K562 (cell line): ENCODE data around the gene ZFYVE1. TPM values are rescaled to one million over a fixed set of nuclear protein-coding genes. Genes with fewer than 3 reads are reported as not detected.
A peak's percentile ranks its signal among the peaks of the same experiment; 100 is the strongest.

ENCODE experiments used
- ATAC-seq: fragments of 200-7000 bp; cut with Tn5 transposase; 3 replicates; pipeline ENCODE4 v1.9.1; 2020; ENCODE audit warnings: moderate library complexity
- BruUV-seq: library from RNA; stranded (reverse); fragments of 400-500 nt; replicated peaks from 2 replicates; lab custom pipeline; 2021; lab: Mats Ljungman, UMichigan
- CTCF ChIA-PET: fragments of 300-600 bp; formaldehyde crosslinking; extraction: SDS; loops from one replicate; lab custom pipeline; 2021; ENCODE audit warnings: low intra/inter-chr PET ratio; lab: Yijun Ruan, JAX
- POLR2A ChIA-PET: fragments of 300-600, 350-650 bp; sonication (Branson Sonifier 250); formaldehyde crosslinking; extraction: SDS; loops from one replicate; lab custom pipeline; 2021; ENCODE audit warnings: antibody characterized with exemption, inconsistent platforms; lab: Yijun Ruan, JAX
- DNase-seq, 4 experiments: peaks; one replicate each; pipeline versions ENCODE4 v3.0.0 to v3.0.0-alpha.2; 2011 to 2018; ENCODE audit warnings: low spot score in 3 of 4, mixed read lengths in 3 of 4; ENCODE audit errors: extremely low read depth in 1 of 4
- FAIRE-seq: peaks from 2 replicates; lab custom pipeline; 2011; peaks lifted over from hg19 to GRCh38; lab: Jason Lieb, UNC
- H2AFZ ChIP-seq: 2 replicates; pipeline ENCODE4 v1.6.0; 2011; ENCODE audit warnings: low read depth, low read length, control low read depth, inconsistent platforms
- H3K27ac ChIP-seq: fragments of 200-600 bp; 3 replicates; pipeline ENCODE4 v1.8.0; 2011; ENCODE audit warnings: low read depth, mild to moderate bottlenecking, control low read depth, inconsistent platforms, low read length, moderate library complexity, mixed read lengths; ENCODE audit errors: extremely low read depth
- H3K27me3 ChIP-seq, 2 experiments: fragments of 300-600 bp in 1 of 2; 2 replicates in 1 of 2; 3 replicates in 1 of 2; pipeline versions ENCODE4 v1.6.0 to v1.8.0; 2011; ENCODE audit warnings: inconsistent platforms in 2 of 2, low read length in 2 of 2, mild to moderate bottlenecking in 1 of 2, mixed read lengths in 1 of 2, moderate library complexity in 1 of 2; ENCODE audit not compliant: control insufficient read depth in 2 of 2, insufficient read depth in 2 of 2
- H3K36me3 ChIP-seq: fragments of 300-600 bp; 3 replicates; pipeline ENCODE4 v1.8.0; 2011; ENCODE audit warnings: mild to moderate bottlenecking, low read length, inconsistent platforms; ENCODE audit not compliant: control insufficient read depth, insufficient read depth
- H3K4me1 ChIP-seq, 2 experiments: fragments of 200-600 bp in 1 of 2; replicated peaks in 1 of 2; 2 replicates in 1 of 2; 3 replicates in 1 of 2; pipeline versions ENCODE4 v1.5.1 to v1.8.0; 2011; ENCODE audit warnings: inconsistent platforms in 2 of 2, low read length in 2 of 2, mild to moderate bottlenecking in 1 of 2, mixed read lengths in 1 of 2, moderate library complexity in 1 of 2; ENCODE audit not compliant: control insufficient read depth in 2 of 2, insufficient read depth in 2 of 2
- H3K4me2 ChIP-seq: 2 replicates; pipeline ENCODE4 v1.6.1; 2011; ENCODE audit warnings: low read length, control low read depth, inconsistent platforms, mixed read lengths; ENCODE audit not compliant: insufficient read depth
- H3K4me3 ChIP-seq: fragments of 200-600 bp; sonication (generic), shearing (Covaris generic); 2 replicates; pipeline ENCODE4 v1.5.1; 2016; ENCODE audit warnings: control low read depth, inconsistent platforms
- H3K79me2 ChIP-seq: fragments of 200-600 bp; 3 replicates; pipeline ENCODE4 v1.8.0; 2011; ENCODE audit warnings: low read length, inconsistent platforms; ENCODE audit not compliant: control insufficient read depth, insufficient read depth
- H3K9ac ChIP-seq, 2 experiments: 2 replicates each; pipeline versions ENCODE4 v1.6.0 to v1.6.1; 2011; ENCODE audit warnings: low read depth in 2 of 2, low read length in 2 of 2, control low read depth in 1 of 2, inconsistent platforms in 1 of 2, mild to moderate bottlenecking in 1 of 2, mixed read lengths in 1 of 2; ENCODE audit not compliant: insufficient read depth in 1 of 2
- H3K9me1 ChIP-seq: one replicate; pipeline ENCODE4 v1.6.0; 2011; ENCODE audit warnings: inconsistent platforms, mild to moderate bottlenecking, low read length, moderate library complexity; ENCODE audit not compliant: control insufficient read depth, insufficient read depth
- H3K9me3 ChIP-seq: replicated peaks from 2 replicates; pipeline ENCODE4 v1.5.1; 2011; ENCODE audit warnings: low read depth, low read length, inconsistent platforms; ENCODE audit not compliant: control insufficient read depth, insufficient read depth
- H4K20me1 ChIP-seq: replicated peaks from 2 replicates; pipeline ENCODE4 v1.6.1; 2011; ENCODE audit warnings: low read length, inconsistent platforms, mixed read lengths; ENCODE audit not compliant: control insufficient read depth, insufficient read depth
- CCNT2 ChIP-seq: IDR thresholded peaks from 2 replicates; pipeline ENCODE4 v1.6.1; 2011; ENCODE audit warnings: borderline replicate concordance, low read depth, mild to moderate bottlenecking, moderate library complexity, mixed read lengths, low read length; ENCODE audit not compliant: insufficient read length; ENCODE audit errors: extremely low read depth
- FOXJ2 ChIP-seq: fragments of 200-800 bp; sonication (Bioruptor generic); IDR thresholded peaks from 2 replicates; pipeline ENCODE4 v1.6.1; 2016; ENCODE audit warnings: missing genetic modification characterization, missing compliant biosample characterization
- GATAD2B ChIP-seq: fragments of 450-650 bp; IDR thresholded peaks from 2 replicates; pipeline ENCODE4 v1.6.1; 2017; ENCODE audit warnings: mild to moderate bottlenecking, borderline replicate concordance
- HMBOX1 ChIP-seq: sonication (generic); IDR thresholded peaks from 2 replicates; pipeline ENCODE4 v1.6.1; 2016
- KDM1A ChIP-seq, 2 experiments: fragments of 450-650 bp; IDR thresholded peaks; 2 replicates each; pipeline ENCODE4 v1.6.1; 2016; ENCODE audit warnings: mild to moderate bottlenecking in 2 of 2
- KDM5B ChIP-seq: fragments of 200-600 bp; sonication (generic); IDR thresholded peaks from 2 replicates; pipeline ENCODE4 v1.6.1; 2012; ENCODE audit warnings: low read depth, mild to moderate bottlenecking, moderate library complexity, low read length, control low read depth, inconsistent platforms; ENCODE audit not compliant: insufficient replicate concordance
- MTF1 ChIP-seq: fragments of 250-450 bp; sonication (Bioruptor Pico); IDR thresholded peaks from 2 replicates; pipeline ENCODE4 v1.9.0; 2021; ENCODE audit warnings: moderate library complexity, mild to moderate bottlenecking, inconsistent platforms, borderline replicate concordance
- NFIC ChIP-seq: fragments of 450-650 bp; IDR thresholded peaks from 2 replicates; pipeline ENCODE4 v1.6.1; 2017; ENCODE audit warnings: mild to moderate bottlenecking, inconsistent platforms
- NR1H2 ChIP-seq: sonication (generic); formaldehyde crosslinking; IDR thresholded peaks from 2 replicates; pipeline ENCODE4 v1.4.0; 2020; ENCODE audit warnings: mild to moderate bottlenecking, missing genetic modification reagents
- PHF20 ChIP-seq: fragments of 450-650 bp; IDR thresholded peaks from 2 replicates; pipeline ENCODE4 v1.6.1; 2018; ENCODE audit not compliant: partially characterized antibody
- POLR2A ChIP-seq: fragments of 450-650 bp; conservative IDR thresholded peaks from 2 replicates; pipeline ENCODE4 v1.6.1; 2016
- PTRF ChIP-seq: fragments of 450-650 bp; IDR thresholded peaks from 2 replicates; pipeline ENCODE4 v1.6.1; 2016; ENCODE audit warnings: mild to moderate bottlenecking, missing genetic modification characterization, missing compliant biosample characterization
- RBM25 ChIP-seq: fragments of 200-400 bp; formaldehyde crosslinking; IDR thresholded peaks from 2 replicates; pipeline ENCODE4 v1.6.1; 2018; ENCODE audit warnings: low read length, low read depth, moderate library complexity; ENCODE audit not compliant: severe bottlenecking
- STAT5B ChIP-seq: fragments of 250-450 bp; sonication (Bioruptor Pico); IDR thresholded peaks from 2 replicates; pipeline ENCODE4 v1.8.0; 2021; ENCODE audit warnings: mild to moderate bottlenecking, inconsistent platforms
- TCF7L2 ChIP-seq: fragments of 150-350 bp; IDR thresholded peaks from 2 replicates; pipeline ENCODE4 v1.6.1; 2016; ENCODE audit warnings: low read depth, mild to moderate bottlenecking, low read length, moderate library complexity
- whole genome bisulfite sequencing: fragments of 100-300 bp; shearing (Covaris generic); methylation state at CpG from one replicate; pipeline ENCODE4 v1.1.6; 2016; ENCODE audit warnings: low coverage, mixed read lengths; ENCODE audit not compliant: insufficient coverage; ENCODE audit errors: missing lambda C conversion rate; 5-methylcytosine and 5-hydroxymethylcytosine counted together
- in situ Hi-C: fragments of 300-500 bp; cut with MboI; formaldehyde crosslinking; loops from 4 replicates; pipeline ENCODE4 v1.15.0; 2018; ENCODE audit warnings: inconsistent platforms, mixed read lengths
- intact Hi-C: fragments of 100-400 bp; cut with micrococcal nuclease; formaldehyde crosslinking; loops from 2 replicates; pipeline ENCODE4 v1.14.2; 2022
- polyA plus RNA-seq, 8 experiments: library from polyadenylated mRNA; depleted of rRNA in 4 of 8; stranded (reverse) in 5 of 8; unstranded in 3 of 8; fragments of >200 nt; fragmentation: Nextera tagmentation in 2 of 8; fragmentation: Illumina TruSeq in 1 of 8; extraction: Ambion mirVana in 2 of 8; extraction: Trizol in 1 of 8; gene quantifications; 2 replicates each; pipeline versions ENCODE4 v1.2.1 to v1.2.3, GENCODE V29; 2011 to 2014; ENCODE audit warnings: inconsistent platforms in 1 of 8, missing spikeins in 1 of 8
- total RNA-seq, 7 experiments: library from RNA; depleted of rRNA in 6 of 7; stranded (reverse); fragments of >200 nt in 6 of 7; fragmentation: Illumina TruSeq in 2 of 7; extraction: Trizol in 2 of 7; gene quantifications; 2 replicates each; pipeline versions ENCODE4 v1.2.1 to v1.2.3, GENCODE V29; 2011 to 2021; ENCODE audit warnings: low replicate concordance in 1 of 7
- TF ChIP-seq, protein P1 (sequence below): sonication (generic); formaldehyde crosslinking; IDR thresholded peaks from 2 replicates; pipeline ENCODE4 v1.4.0; 2020; ENCODE audit warnings: mild to moderate bottlenecking, missing genetic modification reagents
- TF ChIP-seq, protein P2 (sequence below): fragments of 450-650 bp; conservative IDR thresholded peaks from 2 replicates; pipeline ENCODE4 v1.6.1; 2016; ENCODE audit warnings: missing genetic modification characterization, low read depth, mild to moderate bottlenecking, missing compliant biosample characterization, moderate library complexity
- TF ChIP-seq, protein P3 (sequence below): sonication (generic); formaldehyde crosslinking; IDR thresholded peaks from 2 replicates; pipeline ENCODE4 v1.8.0; 2022; ENCODE audit warnings: mild to moderate bottlenecking, missing genetic modification reagents

ZFYVE1 gene
- total and polyA plus RNA-seq, 9 of the 15 experiments (the other 6 are each of a cell fraction or from before 2014, with no cell fraction given) = 0.62 to 5.5 (median 3.4) TPM

- Histone ChIP-seq H3K9me1 (no peaks in the 10 kb centered on the region), H3K27ac (peak overlapping the region; percentile 98), H3K4me2 (peak overlapping the region; percentile 92), H3K36me3 (peaks cover 8% of the 10 kb centered on the region; the same call in 1 of the 3 replicates), H4K20me1 (no peaks in the 10 kb centered on the region), H2AFZ (peak overlapping the region; percentile 84), H3K4me3 (peak overlapping the region; percentile 90), H3K4me1 (peaks cover 21 to 49% of the 10 kb centered on the region in 2 experiments), H3K9me3 (no peaks in the 10 kb centered on the region), H3K9ac (peak overlapping the region; percentile 94 to 98), H3K27me3 (no peaks in the 10 kb centered on the region), H3K79me2 (peaks cover 47% of the 10 kb centered on the region)
- 1% methylated on average over 20 of the region's 33 CpGs for WGBS
- BruUV-seq = no TSS peak
- DNase-seq (peak in 2 of 4 experiments; percentile 93), ATAC-seq (peak; percentile 54), FAIRE-seq (no peak)
- POLR2A ChIA-PET = interaction anchor here (0.5 to 2.0 kb wide), 9 partner anchors 9 to 417 kb away, joined by 3 to 11 read pairs (median 4); partner anchors contain the start of gene ZFYVE1
- CTCF ChIA-PET = no interaction called here
- intact Hi-C loops = loop anchor here (10.0 kb wide), 1 partner anchor 539 kb away; no protein-coding TSS in a partner anchor
- in situ Hi-C loops = no loop called here
- no peak for TF ChIP-seq NR1H2
- TF ChIP-seq, protein P1, sequence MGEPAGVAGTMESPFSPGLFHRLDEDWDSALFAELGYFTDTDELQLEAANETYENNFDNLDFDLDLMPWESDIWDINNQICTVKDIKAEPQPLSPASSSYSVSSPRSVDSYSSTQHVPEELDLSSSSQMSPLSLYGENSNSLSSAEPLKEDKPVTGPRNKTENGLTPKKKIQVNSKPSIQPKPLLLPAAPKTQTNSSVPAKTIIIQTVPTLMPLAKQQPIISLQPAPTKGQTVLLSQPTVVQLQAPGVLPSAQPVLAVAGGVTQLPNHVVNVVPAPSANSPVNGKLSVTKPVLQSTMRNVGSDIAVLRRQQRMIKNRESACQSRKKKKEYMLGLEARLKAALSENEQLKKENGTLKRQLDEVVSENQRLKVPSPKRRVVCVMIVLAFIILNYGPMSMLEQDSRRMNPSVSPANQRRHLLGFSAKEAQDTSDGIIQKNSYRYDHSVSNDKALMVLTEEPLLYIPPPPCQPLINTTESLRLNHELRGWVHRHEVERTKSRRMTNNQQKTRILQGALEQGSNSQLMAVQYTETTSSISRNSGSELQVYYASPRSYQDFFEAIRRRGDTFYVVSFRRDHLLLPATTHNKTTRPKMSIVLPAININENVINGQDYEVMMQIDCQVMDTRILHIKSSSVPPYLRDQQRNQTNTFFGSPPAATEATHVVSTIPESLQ (CRISPR knock-in tag) = no peak
- TF ChIP-seq TCF7L2 = no peak
- TF ChIP-seq KDM5B = peak; percentile 63
- no peak for TF ChIP-seq HMBOX1
- TF ChIP-seq KDM1A (IDR thresholded peaks at IDR 0.05) = no peak
- TF ChIP-seq RBM25 = no peak
- TF ChIP-seq, protein P2, sequence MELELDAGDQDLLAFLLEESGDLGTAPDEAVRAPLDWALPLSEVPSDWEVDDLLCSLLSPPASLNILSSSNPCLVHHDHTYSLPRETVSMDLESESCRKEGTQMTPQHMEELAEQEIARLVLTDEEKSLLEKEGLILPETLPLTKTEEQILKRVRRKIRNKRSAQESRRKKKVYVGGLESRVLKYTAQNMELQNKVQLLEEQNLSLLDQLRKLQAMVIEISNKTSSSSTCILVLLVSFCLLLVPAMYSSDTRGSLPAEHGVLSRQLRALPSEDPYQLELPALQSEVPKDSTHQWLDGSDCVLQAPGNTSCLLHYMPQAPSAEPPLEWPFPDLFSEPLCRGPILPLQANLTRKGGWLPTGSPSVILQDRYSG (tag) = no peak
- TF ChIP-seq, protein P3, sequence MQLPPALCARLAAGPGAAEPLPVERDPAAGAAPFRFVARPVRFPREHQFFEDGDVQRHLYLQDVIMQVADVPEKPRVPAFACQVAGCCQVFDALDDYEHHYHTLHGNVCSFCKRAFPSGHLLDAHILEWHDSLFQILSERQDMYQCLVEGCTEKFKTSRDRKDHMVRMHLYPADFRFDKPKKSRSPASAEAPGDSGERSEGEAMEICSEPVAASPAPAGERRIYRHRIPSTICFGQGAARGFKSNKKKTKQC (CRISPR knock-in tag) = 0 out of 2 replicates have a peak, but pooled peaks have one; percentile 33
- no peak for TF ChIP-seq GATAD2B
- TF ChIP-seq POLR2A = peak; percentile 74
- TF ChIP-seq NFIC = 0 out of 2 replicates have a peak, but pooled peaks have one; percentile 17
- no peak for TF ChIP-seq CCNT2
- TF ChIP-seq PHF20 = peak; percentile 13
- no peak for TF ChIP-seq FOXJ2
- no peak for TF ChIP-seq PTRF (tag)
- TF ChIP-seq STAT5B (CRISPR knock-in tag) = no peak
- TF ChIP-seq MTF1 (CRISPR knock-in tag) = no peak
Measured at GRCh38 chr14:72925815-72926291, 101.1 kb downstream of the ZFYVE1 start.
